Thyroid gland (tissue), 4 donors: ENCODE measurements around the gene ECEL1.

Experiments
- CTCF ChIP-seq, 6 experiments: fragments of 200-600 bp in 3 of 6; fragments of 450-650 bp in 3 of 6; sonication (generic) in 3 of 6; IDR thresholded peaks; one replicate each; pipeline ENCODE4 v1.5.1; 2016 to 2019; ENCODE audit warnings: antibody characterized with exemption in 6 of 6, mild to moderate bottlenecking in 2 of 6, inconsistent platforms in 1 of 6, moderate library complexity in 1 of 6
- POLR2A ChIP-seq, 2 donors: fragments of 450-650 bp; IDR thresholded peaks; one replicate each; pipeline ENCODE4 v1.6.1; 2017; ENCODE audit warnings: antibody characterized with exemption in 2 of 2, mild to moderate bottlenecking in 2 of 2, moderate library complexity in 1 of 2

GRCh38 chr2:232481322-232482140, 6.1 kb downstream of the ECEL1 start:
- TF ChIP-seq CTCF (IDR thresholded peaks at IDR 0.05) (no peak), POLR2A (IDR thresholded peaks at IDR 0.05) (no peak)
